Measurements from ENCODE around the gene SLC1A6. TPM values are rescaled to one million over a fixed set of nuclear protein-coding genes. Genes with fewer than 3 reads are reported as not detected.
A peak's percentile ranks its signal among the peaks of the same experiment; 100 is the strongest.

Gene SLC1A6
- not detected for total RNA-seq
- long read RNA-seq, result 0 reads

DNA sequence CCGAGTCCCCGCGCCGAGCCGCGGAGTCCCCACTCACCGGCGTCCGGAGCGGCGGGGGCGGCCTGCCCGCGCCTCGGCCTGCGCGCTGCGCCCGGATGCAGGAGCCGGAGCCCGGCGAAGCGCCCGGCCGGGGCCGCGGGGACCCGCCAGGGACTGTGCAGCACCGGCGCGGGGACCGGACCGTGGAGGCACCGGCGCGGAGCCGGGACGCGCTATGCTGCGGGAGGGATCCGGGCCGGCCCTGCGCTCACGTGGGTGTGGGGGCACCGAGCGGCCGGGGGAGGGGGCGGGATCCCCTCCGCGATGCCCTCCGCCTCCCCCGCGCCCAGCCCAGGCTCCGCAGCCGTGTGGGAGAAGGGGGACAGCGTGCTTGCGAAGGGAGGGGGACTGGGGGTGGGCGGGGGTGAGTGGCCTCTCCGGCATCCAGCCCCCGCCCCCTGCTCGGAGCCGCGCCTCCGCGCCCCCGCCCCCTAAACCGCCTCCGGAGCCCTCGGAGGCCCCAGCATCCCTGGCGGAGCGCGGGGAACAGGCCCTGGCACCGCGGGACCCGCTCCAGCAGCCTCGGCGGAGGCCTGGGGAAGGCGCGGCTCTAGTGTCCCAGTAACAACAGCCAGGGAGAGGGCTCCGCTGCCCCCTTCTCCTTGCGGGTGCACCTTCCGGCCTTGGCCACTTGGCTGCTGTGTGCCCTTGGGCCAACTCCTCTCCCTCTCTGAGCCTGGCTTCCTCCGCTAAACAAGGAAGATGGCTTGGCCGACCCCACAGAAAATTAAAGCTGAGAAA is at the start of gene SLC1A6:
TSS of gene SLC1A6 (minus strand) at position 389 of the 780 bp plus-strand sequence. CDS start 6,954 bp downstream, outside the sequence.
- DNase-seq, result no peak
- intact Hi-C loops (cut with DNase I), result no loop called here
- no peak within 1 kb of the TSS for H3K27ac ChIP-seq
- H3K27me3 ChIP-seq, result no peaks in the 10 kb centered on the region
- H3K36me3 ChIP-seq, result no peaks in the 10 kb centered on the region
- ATAC-seq, result no peak
- no peak within 1 kb of the TSS for H3K4me3 ChIP-seq
- no peaks in the 10 kb centered on the region for H3K4me1 ChIP-seq
- no peak for TF ChIP-seq POLR2A (IDR thresholded peaks at IDR 0.05)
- TF ChIP-seq, protein P1, sequence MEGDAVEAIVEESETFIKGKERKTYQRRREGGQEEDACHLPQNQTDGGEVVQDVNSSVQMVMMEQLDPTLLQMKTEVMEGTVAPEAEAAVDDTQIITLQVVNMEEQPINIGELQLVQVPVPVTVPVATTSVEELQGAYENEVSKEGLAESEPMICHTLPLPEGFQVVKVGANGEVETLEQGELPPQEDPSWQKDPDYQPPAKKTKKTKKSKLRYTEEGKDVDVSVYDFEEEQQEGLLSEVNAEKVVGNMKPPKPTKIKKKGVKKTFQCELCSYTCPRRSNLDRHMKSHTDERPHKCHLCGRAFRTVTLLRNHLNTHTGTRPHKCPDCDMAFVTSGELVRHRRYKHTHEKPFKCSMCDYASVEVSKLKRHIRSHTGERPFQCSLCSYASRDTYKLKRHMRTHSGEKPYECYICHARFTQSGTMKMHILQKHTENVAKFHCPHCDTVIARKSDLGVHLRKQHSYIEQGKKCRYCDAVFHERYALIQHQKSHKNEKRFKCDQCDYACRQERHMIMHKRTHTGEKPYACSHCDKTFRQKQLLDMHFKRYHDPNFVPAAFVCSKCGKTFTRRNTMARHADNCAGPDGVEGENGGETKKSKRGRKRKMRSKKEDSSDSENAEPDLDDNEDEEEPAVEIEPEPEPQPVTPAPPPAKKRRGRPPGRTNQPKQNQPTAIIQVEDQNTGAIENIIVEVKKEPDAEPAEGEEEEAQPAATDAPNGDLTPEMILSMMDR (IDR thresholded peaks at IDR 0.05), result no peak
- no peaks in the 10 kb centered on the region for H3K9me3 ChIP-seq
- WGBS (ENCODE audit: insufficient coverage, low coverage, low lambda C conversion rate, missing lambda C conversion rate), result under 1% methylated on average over 12 of the region's 84 CpGs

DNA sequence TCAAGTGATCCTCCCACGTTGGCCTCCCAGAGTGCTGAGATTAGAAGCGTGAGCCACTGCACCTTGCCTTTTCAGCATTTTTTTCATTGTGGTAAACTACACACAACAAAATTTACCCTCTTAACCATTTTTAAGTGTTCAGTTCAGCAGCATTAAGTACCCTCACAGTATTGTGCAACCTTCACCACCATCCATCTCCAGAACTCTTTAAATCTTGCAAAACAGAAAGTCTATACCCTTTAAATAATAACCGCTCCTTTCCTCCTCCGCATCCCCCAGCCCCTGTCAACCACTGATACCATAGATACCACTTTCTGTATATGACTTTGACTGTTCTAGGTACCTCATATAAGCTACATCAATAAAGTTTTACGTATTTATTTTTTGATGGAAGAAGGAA is 48.8 kb upstream of the SLC1A6 start:
- no peaks in the 10 kb centered on the region for H3K4me1 ChIP-seq
- WGBS (ENCODE audit: insufficient coverage, low coverage, low lambda C conversion rate, missing lambda C conversion rate), result 84% methylated on average over 4 of the region's 5 CpGs
- no peak for ATAC-seq
- no peaks in the 10 kb centered on the region for H3K36me3 ChIP-seq
- no peak for DNase-seq
- H3K9me3 ChIP-seq, result no peaks in the 10 kb centered on the region
- no peaks in the 10 kb centered on the region for H3K27me3 ChIP-seq
- no peak overlapping the region for H3K27ac ChIP-seq
- no peak overlapping the region for H3K4me3 ChIP-seq
- no peak for TF ChIP-seq POLR2A (IDR thresholded peaks at IDR 0.05)
- TF ChIP-seq, protein P1 (IDR thresholded peaks at IDR 0.05), result no peak
- intact Hi-C loops (cut with DNase I), result no loop called here

DNA sequence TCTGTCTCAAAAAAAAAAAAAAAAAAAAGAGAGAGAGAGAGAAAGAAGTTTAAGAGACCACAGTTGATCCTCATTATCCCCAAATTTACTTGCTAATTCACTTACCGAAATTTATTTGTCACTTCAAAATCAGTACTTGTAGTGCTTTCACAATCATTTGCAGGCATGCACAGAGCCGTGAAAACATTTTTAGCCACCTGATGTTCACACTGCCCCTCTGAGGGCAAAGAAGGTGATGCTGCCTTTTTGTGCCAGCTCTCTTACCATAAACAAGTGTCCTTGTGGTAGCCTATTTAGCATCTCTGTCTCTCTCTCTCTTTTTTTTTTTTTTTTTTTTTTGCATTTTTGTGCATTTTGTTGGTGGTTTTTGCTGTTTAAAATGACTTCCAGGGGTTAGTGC is 45.6 kb upstream of the SLC1A6 start:
- Histone ChIP-seq H3K4me3 (no peak overlapping the region), H3K27me3 (no peaks in the 10 kb centered on the region), H3K36me3 (no peaks in the 10 kb centered on the region), H3K27ac (no peak overlapping the region), H3K4me1 (no peaks in the 10 kb centered on the region), H3K9me3 (no peaks in the 10 kb centered on the region)
- intact Hi-C loops (cut with DNase I), result no loop called here
- TF ChIP-seq POLR2A (IDR thresholded peaks at IDR 0.05), result no peak
- TF ChIP-seq, protein P1 (IDR thresholded peaks at IDR 0.05), result peak in 1 of 4 donors; percentile 7
- WGBS (ENCODE audit: insufficient coverage, low coverage, low lambda C conversion rate, missing lambda C conversion rate), result 29% methylated on average over 2 of the region's 2 CpGs
- ATAC-seq (peak in 2 of 4 donors; percentile 32 to 33), DNase-seq (no peak)

DNA sequence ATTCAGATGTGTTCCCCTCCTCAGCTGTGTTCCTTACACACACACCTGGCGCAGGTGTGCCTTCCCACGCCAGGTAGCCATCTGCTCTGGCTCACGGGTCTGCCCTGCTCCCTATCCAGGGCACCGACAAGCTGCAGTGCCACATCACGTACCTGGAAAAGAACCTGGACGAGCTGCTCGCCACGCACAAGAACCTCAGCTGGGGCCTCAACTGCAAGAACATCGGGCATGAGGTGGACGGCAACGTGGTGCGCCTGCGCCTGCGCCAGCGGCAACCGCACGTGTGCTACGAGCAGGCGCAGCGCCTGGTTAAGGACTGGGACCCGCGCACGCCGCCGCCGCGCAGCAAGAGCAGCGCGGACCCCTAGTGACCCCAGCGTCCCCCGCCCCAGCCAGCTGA is 43.1 kb upstream of the SLC1A6 start:
- ATAC-seq (no peak), DNase-seq (no peak)
- Histone ChIP-seq H3K27ac (no peak overlapping the region), H3K4me3 (no peak overlapping the region), H3K36me3 (no peaks in the 10 kb centered on the region), H3K4me1 (no peaks in the 10 kb centered on the region), H3K9me3 (no peaks in the 10 kb centered on the region), H3K27me3 (no peaks in the 10 kb centered on the region)
- WGBS (ENCODE audit: insufficient coverage, low coverage, low lambda C conversion rate, missing lambda C conversion rate), result 31% methylated on average over 3 of the region's 31 CpGs
- intact Hi-C loops (cut with DNase I), result no loop called here
- no peak for TF ChIP-seq POLR2A (IDR thresholded peaks at IDR 0.05)
- TF ChIP-seq, protein P1 (IDR thresholded peaks at IDR 0.05), result no peak
